Right renal cortex interstitium (tissue), 3 donors: Measurements from ENCODE around the gene HS1BP3. TPM values are rescaled to one million over a fixed set of nuclear protein-coding genes. Genes with fewer than 3 reads are reported as not detected.

Experiments
- DNase-seq, 3 donors: peaks; one replicate each; pipeline ENCODE4 v3.0.0-alpha.2; 2013; ENCODE audit warnings: low read depth in 3 of 3, low spot score in 2 of 3
- polyA plus RNA-seq, 3 donors: library from polyadenylated mRNA; unstranded; fragments of 120-200 nt; gene quantifications; one replicate each; pipeline ENCODE4 v1.2.1, GENCODE V29; 2013; ENCODE audit not compliant: insufficient read length in 3 of 3

Gene HS1BP3
- polyA plus RNA-seq, 3 donors, result 15.3 to 20.2 (median 16.5) TPM

GRCh38 chr2:20633001-20633400 is 17.9 kb downstream of the HS1BP3 start:
- no peak for DNase-seq

DNA sequence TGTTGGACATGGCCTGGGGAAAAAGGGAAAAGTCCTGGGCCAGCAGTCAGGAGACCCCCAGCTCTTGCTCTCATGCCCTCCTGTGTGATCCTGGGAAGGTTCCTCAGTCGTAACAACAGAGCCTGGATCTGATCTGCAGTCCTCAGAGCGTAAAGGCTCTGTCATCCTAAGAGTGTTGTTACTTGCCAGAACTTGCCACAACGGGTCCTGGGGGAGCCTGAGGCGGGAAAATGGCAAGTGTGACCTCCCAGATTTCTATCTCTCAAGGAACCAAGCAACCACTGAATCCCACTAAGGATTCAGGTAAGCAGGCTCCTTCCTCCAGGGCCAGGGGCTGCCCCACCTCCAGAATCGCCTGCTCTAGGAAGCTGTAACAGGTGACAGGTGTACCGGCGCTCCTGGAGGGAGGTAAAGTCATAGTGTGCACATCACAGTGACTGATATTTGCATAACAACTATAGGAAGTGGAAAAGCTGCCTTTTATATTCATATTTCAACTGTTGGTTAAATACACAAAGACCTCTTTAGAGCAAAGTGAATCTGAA is 18.4 kb downstream of the HS1BP3 start:
- no peak for DNase-seq

DNA sequence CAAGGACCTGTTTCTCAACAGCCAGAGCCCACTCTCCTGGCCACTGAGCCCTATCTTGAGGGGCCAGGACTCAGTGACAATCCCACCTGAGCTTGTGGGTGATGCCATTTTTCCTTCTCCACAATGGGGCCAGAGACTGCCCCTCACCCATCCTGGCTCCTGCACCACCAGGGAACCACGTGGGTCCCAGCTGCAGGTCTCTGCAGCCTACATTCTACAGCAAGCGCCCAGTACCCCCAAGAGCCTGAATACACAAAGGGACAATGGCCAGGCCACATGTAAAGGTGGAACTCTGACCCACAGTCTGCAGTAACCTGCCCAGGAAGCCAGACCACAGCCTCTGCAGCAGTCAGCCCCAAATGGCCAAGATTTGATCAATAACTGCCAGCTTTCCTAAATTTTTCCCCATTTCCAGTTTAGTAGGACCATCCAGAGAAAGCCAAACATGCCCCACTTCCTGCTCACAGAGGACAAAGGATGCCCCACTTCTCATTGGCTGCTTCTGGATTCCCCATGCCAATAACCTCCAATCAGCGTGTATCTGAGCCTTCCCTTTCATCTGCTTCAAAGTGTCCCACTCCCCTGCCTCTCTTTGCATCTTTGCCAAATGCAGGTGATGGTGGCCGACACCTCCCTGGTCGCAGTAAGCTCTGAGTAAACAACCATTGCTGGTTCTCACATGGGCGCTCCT is 19.1 kb downstream of the HS1BP3 start:
- no peak for DNase-seq

- no peak for DNase-seq
Measured at GRCh38 chr2:20630967-20631366, 19.9 kb downstream of the HS1BP3 start.

- DNase-seq, result no peak
Measured at GRCh38 chr2:20629581-20630171, 21.2 kb downstream of the HS1BP3 start.

GRCh38 chr2:20629181-20629580 is 21.7 kb downstream of the HS1BP3 start:
- no peak for DNase-seq

GRCh38 chr2:20627712-20628380 is 23.1 kb downstream of the HS1BP3 start:
- no peak for DNase-seq

DNA sequence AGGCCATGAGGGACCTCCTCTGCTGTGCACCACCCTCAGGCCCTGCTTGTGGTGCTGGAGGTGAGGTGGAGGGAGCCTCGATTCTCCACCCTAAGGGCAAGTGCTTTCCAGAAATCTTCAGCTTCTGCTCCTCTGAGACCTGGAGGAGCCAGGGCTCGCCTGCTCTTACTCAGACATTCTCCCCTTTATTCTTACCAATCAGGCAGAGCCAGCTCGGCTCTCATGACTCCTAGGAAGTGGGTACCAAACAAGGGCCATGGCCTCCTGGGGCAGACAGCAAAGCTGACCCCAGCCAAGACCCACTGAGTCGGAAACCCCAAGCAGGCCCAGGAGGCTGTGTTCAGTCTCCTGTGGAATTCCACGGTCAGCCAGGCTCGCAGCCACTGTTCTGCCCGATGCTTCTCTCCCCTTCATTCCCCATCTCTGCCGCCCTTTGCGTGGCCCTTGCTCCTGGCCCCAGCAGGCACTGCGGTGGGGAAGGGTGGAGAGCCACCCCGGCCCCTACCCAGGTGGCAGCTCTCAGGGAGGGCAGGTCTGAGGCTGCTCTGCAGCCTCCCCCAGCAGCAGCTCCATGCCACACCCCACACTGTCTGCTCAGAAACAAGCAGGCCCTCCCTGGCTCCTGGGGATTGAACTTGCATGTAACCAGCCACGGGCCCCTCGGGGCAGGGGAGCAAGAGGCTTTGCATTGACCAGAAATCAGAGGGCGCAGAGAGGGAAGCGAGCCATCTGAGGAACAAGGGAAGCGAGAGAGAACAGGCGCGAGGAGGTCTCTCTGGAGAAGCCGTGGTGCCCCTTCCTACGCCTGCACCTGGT is 24.0 kb downstream of the HS1BP3 start:
- no peak for DNase-seq

DNA sequence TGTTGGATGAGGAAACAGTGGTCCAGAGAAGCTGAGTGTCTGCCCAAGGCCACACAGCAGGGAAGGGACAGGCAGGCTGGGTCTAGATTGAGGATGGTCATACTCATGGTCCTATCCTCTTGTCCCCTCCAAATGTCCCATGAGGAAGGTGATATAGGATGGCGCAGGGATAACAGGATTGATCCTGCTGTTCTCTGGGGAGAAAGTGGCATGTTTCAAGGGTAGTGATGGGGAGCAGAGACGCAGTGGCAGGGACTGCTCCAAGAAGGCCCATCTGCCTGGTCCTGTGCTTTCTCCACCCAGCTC is 24.6 kb downstream of the HS1BP3 start:
- DNase-seq, result no peak

- no peak for DNase-seq
Measured at GRCh38 chr2:20625491-20626391, 25.2 kb downstream of the HS1BP3 start.

GRCh38 chr2:20624884-20625485 is 25.9 kb downstream of the HS1BP3 start:
- DNase-seq, result no peak

GRCh38 chr2:20624156-20624883 is 26.6 kb downstream of the HS1BP3 start:
- no peak for DNase-seq

GRCh38 chr2:20623741-20624155 is 27.1 kb downstream of the HS1BP3 start:
- no peak for DNase-seq

GRCh38 chr2:20623241-20623640 is 27.7 kb downstream of the HS1BP3 start:
- DNase-seq, result no peak

GRCh38 chr2:20622731-20623130 is 28.2 kb downstream of the HS1BP3 start:
- DNase-seq, result no peak

DNA sequence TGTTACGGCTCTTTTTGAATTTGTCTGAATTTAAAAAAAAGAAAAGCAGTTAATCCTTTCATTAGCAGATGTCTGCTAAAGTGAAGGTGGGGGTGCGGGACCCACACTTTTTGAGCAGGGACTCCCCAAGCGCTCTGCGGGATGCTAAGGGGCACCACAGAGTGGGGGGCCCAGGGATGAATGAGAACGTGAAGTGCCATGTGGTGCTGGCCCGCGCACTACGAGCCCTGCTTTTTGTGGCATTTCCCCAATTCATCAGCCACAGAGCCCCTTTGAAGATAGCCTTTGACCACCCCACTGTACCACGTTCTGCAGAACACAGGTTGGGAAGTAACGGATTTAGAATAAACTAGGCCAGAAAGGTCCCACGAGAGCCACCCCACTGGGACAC is 28.6 kb downstream of the HS1BP3 start:
- no peak for DNase-seq

- no peak for DNase-seq
Measured at GRCh38 chr2:20621366-20622295, 29.3 kb downstream of the HS1BP3 start.
